ENCODE data around the gene PUM1.

DNA sequence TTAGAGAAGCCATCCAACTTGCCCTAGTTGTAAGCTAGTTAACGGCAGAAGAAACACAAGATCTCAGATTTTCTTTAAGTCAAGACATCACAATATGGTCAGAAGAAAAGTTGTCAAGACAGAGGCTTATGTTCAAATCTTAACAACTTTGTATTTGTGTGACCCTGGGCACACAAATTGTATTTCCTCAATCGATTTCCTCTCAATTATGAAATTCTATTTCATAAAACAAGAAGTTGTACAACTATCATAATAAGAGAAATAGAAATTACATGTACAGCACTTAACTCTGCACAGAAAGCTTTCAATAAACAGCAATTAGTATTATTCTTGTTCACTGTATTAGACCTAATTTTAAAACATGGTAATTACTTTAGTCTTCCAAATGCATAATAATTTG, 94.0 kb downstream of the PUM1 start:
- TF ChIP-seq, protein P1, sequence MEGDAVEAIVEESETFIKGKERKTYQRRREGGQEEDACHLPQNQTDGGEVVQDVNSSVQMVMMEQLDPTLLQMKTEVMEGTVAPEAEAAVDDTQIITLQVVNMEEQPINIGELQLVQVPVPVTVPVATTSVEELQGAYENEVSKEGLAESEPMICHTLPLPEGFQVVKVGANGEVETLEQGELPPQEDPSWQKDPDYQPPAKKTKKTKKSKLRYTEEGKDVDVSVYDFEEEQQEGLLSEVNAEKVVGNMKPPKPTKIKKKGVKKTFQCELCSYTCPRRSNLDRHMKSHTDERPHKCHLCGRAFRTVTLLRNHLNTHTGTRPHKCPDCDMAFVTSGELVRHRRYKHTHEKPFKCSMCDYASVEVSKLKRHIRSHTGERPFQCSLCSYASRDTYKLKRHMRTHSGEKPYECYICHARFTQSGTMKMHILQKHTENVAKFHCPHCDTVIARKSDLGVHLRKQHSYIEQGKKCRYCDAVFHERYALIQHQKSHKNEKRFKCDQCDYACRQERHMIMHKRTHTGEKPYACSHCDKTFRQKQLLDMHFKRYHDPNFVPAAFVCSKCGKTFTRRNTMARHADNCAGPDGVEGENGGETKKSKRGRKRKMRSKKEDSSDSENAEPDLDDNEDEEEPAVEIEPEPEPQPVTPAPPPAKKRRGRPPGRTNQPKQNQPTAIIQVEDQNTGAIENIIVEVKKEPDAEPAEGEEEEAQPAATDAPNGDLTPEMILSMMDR (IDR thresholded peaks at IDR 0.05) = no peak
- no peak for TF ChIP-seq POLR2A (IDR thresholded peaks at IDR 0.05)
